Adrenal gland (tissue), 5 donors: Measurements from ENCODE around the gene MAPKBP1.

Source experiments
- POLR2A ChIP-seq, 2 donors: fragments of 450-650 bp; IDR thresholded peaks; one replicate each; pipeline ENCODE4 v1.6.1; 2017; ENCODE audit warnings: antibody characterized with exemption in 2 of 2, mild to moderate bottlenecking in 2 of 2, moderate library complexity in 1 of 2
- TF ChIP-seq, protein P1 (sequence below), 6 experiments: fragments of 450-650 bp in 4 of 6; fragments of 200-600 bp in 2 of 6; sonication (generic) in 1 of 6; IDR thresholded peaks; 1 replicate in 5 of 6; 2 replicates in 1 of 6; pipeline versions ENCODE4 v1.5.1 to v1.8.0; 2016 to 2021; ENCODE audit warnings: antibody characterized with exemption in 6 of 6, mild to moderate bottlenecking in 2 of 6, moderate library complexity in 1 of 6
- donor health status: DM: no; HTN: no; CAD: no.

DNA sequence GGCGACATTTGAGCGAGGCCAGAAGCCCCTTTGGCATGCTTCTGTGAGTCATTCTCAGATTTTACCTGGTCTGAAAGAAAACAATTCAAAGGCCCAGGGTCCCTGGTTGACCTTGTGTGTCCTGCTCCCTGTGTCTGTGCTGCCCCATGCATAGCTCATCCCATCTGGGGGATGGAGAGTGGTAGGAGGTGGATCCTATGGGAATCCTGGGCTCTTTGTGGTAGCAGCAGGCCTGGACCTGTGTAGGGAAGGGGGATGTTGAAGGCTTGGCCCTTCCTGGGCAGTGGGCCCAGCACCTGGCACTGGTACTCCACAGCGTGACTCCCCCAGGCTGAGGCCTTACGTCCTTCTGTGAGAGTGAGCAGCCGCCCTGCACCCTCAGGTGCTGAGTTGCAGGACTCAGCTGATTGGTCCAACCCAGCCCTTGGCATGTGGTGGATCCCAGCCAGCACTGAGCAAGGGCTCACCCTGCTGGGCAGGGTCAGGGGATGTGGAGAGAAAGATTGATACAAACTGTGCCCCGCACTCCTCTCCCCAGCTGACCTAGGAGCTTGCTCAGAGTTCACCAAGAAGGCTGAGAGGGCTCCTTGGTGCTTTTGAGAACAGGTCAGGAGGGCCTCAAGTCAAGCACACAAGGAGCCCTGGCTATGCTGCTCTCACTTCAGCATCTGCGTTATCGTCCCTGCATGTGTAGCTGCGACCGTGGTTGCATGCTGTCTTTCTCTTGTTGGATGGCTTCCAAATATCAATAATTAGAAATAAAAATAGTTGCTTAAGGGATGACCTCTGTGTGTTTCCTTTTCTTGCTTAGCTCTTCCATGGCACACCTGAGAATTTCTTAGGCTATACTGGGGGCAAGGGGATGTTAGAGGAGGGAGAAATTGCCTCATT, 32.3 kb downstream of the MAPKBP1 start:
- TF ChIP-seq, protein P1, sequence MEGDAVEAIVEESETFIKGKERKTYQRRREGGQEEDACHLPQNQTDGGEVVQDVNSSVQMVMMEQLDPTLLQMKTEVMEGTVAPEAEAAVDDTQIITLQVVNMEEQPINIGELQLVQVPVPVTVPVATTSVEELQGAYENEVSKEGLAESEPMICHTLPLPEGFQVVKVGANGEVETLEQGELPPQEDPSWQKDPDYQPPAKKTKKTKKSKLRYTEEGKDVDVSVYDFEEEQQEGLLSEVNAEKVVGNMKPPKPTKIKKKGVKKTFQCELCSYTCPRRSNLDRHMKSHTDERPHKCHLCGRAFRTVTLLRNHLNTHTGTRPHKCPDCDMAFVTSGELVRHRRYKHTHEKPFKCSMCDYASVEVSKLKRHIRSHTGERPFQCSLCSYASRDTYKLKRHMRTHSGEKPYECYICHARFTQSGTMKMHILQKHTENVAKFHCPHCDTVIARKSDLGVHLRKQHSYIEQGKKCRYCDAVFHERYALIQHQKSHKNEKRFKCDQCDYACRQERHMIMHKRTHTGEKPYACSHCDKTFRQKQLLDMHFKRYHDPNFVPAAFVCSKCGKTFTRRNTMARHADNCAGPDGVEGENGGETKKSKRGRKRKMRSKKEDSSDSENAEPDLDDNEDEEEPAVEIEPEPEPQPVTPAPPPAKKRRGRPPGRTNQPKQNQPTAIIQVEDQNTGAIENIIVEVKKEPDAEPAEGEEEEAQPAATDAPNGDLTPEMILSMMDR (IDR thresholded peaks at IDR 0.05), result no peak
- TF ChIP-seq POLR2A (IDR thresholded peaks at IDR 0.05), result no peak
